Astrocyte of the spinal cord (primary cell): Measurements from ENCODE around the gene NSD2.

Experiments used
- DNase-seq: peaks from one replicate; pipeline ENCODE4 v3.0.0; 2011; ENCODE audit warnings: low read depth, low spot score
- H3K4me3 ChIP-seq: 2 replicates; pipeline ENCODE4 v1.5.1; 2011; ENCODE audit warnings: low read depth, mild to moderate bottlenecking, low read length, moderate library complexity
- in situ Hi-C: cut with HindIII; loops from 2 replicates; pipeline ENCODE4 v1.10.0; 2017; ENCODE audit warnings: low sequenced_read_pairs
- TF ChIP-seq, protein P1 (sequence below): IDR thresholded peaks from 2 replicates; pipeline ENCODE4 v1.5.1; 2012; ENCODE audit warnings: low read depth, mild to moderate bottlenecking, low read length, inconsistent platforms

Gene NSD2

DNA sequence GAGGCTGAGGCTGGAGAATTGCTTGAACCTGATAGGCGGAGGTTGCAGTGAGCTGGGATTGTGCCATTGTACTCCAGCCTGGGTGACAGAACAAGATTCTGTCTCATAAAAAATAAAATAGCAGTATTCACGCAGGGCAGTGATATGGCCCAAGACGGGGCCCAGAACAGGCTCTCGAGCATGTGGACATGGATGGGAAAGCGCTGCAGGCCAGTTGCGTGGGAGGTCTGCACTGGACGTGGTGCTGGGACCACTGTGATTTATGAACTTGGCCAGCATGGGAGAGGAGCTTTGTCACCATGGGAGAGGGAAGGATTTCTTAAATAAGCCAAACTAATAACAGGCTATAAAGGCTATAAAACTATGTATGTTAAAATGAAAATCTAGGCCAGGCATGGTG is 51.6 kb downstream of the NSD2 start:
- H3K4me3 ChIP-seq: no peak overlapping the region
- TF ChIP-seq, protein P1, sequence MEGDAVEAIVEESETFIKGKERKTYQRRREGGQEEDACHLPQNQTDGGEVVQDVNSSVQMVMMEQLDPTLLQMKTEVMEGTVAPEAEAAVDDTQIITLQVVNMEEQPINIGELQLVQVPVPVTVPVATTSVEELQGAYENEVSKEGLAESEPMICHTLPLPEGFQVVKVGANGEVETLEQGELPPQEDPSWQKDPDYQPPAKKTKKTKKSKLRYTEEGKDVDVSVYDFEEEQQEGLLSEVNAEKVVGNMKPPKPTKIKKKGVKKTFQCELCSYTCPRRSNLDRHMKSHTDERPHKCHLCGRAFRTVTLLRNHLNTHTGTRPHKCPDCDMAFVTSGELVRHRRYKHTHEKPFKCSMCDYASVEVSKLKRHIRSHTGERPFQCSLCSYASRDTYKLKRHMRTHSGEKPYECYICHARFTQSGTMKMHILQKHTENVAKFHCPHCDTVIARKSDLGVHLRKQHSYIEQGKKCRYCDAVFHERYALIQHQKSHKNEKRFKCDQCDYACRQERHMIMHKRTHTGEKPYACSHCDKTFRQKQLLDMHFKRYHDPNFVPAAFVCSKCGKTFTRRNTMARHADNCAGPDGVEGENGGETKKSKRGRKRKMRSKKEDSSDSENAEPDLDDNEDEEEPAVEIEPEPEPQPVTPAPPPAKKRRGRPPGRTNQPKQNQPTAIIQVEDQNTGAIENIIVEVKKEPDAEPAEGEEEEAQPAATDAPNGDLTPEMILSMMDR: no peak
- DNase-seq: no peak
- in situ Hi-C loops: no loop called here

GRCh38 chr4:1927675-1928074 is 56.5 kb downstream of the NSD2 start:
- DNase-seq: peak; percentile 22
- in situ Hi-C loops: no loop called here
- H3K4me3 ChIP-seq: no peak overlapping the region
- TF ChIP-seq, protein P1: no peak

DNA sequence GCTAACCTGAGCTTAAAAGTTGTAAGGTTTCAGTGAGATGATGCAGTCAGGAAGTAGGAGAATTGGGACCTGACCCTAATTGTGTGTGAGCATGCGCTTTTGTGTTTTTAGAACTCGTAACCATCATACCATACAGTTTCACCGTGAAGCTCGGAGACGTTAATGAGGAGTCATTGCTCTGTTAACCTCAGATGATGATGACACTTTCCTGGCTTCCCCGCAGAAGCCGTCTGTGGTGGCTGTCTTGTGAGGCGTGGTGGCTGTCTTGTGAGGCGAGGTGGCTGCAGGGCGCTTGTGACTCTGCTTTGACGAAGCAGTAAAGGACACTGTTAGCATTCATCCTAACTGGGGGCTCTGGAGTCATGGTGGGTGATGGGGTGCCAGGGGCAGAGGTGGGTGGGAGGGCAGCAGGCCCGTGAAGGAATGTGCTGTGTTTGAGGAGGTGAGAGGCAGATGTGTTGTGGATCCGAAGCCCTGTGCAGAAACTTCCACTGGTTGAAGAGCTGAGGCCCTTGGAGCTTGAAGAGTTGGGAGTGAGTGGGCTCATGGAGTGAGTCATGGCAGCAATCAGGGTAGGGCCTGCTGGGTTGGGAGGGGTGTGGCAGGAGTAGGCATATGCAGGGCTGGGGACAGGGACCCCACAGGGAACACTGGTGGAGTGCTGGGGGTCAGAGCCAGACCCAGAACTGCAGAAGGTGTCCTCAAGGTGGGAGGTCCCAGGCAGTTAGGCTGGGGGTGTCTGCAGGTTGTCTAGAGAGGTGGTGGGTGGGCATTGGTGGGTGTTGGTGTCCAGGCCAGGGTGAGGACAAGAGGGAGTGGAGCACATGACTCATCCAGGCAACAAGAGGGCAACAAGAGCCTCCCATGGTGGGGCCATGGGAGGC is 57.4 kb downstream of the NSD2 start:
- no peak overlapping the region for H3K4me3 ChIP-seq
- TF ChIP-seq, protein P1: no peak
- no peak for DNase-seq
- in situ Hi-C loops: no loop called here

DNA sequence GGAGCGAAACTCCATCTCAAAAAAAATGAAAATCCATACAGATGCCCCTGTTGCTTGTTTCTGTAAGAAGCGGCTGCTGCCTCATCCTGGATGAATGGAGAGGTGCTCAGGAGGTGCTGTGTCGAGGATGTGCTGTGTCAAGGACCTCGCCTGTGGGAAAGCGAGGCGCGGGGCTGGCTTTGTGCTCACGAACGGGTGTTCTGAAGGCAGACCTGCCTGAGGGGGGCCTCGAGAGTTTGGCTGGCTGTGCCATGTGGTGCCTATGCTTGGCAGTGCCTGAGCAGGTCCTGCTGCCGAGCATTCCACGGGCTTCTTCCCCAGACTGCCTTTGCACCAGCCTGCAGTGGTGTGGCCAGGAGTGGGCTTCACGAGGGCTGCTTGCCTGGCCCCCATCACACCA is 61.5 kb downstream of the NSD2 start:
- TF ChIP-seq, protein P1: no peak
- DNase-seq: no peak
- in situ Hi-C loops: no loop called here
- no peak overlapping the region for H3K4me3 ChIP-seq

DNA sequence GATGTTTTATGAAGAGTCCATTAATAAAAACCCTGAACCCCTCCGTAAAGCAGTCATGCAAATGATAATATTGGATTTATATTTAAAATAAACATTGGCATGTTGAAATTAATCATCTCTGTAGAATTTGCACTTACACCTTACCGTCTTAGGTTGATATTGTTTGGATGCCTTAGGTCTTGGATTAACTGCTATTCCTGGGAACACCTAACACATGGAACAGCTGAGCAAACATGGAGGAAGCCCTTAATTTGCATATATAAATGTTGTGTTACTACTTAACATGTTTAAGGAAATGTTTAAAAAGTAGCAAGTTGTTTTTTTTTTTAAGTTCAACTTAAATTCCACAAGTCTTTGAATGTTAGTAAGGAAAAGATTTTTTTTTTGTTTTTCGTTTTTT is 62.5 kb downstream of the NSD2 start:
- no peak for DNase-seq
- TF ChIP-seq, protein P1: no peak
- H3K4me3 ChIP-seq: no peak overlapping the region
- in situ Hi-C loops: no loop called here

- in situ Hi-C loops: no loop called here
- TF ChIP-seq, protein P1: no peak
- no peak overlapping the region for H3K4me3 ChIP-seq
- no peak for DNase-seq
These were observed 66.4 kb downstream of the NSD2 start for GRCh38 chr4:1937550-1937949.
